GM21390 (cell line): ENCODE data around the gene AHSG.
A peak's percentile ranks its signal among the peaks of the same experiment; 100 is the strongest.

Experiments used
- ATAC-seq: cut with Tn5 transposase; IDR thresholded peaks from one replicate; pipeline ENCODE4 v1.9.1; 2021; ENCODE audit not compliant: unreplicated experiment

Gene AHSG

DNA sequence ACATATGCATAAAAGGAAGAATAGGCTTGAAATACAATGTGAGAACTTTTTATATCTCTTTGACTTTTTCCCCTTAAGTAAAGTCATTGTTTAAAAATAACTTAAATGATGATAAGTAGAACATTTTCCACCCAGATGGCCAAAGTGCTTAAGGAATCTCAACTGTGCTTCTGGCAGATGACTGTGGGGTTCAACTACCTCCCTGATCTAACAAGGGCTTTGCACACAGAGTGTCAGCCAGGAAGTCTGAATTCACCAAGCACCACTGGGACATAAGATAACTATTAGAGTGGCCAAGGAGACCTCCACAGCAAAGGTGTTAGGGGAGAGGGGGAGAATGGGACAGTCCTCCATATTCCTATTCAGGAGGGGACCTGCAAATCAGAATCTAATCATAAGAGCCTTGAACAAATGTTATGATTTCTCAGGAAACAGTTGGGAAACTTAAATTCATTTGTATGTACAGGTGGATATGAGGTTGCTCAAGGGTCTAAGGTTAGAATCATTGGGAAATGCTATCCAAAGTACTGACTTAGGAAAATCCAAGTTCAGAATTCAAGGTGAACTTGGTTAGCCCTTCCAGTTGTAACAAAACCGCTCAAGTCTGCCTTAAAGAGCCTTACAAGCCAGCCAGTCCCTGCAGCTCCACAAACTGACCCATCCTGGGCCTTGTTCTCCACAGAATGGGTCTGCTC lies 27.1 kb downstream of the AHSG start, which contains the start of gene FETUB:
Gene FETUB, plus strand, starts transcription at position 622 of the 695 bp plus-strand sequence. Its CDS starts 62 bp downstream, at position 684.
- ATAC-seq, result no peak

DNA sequence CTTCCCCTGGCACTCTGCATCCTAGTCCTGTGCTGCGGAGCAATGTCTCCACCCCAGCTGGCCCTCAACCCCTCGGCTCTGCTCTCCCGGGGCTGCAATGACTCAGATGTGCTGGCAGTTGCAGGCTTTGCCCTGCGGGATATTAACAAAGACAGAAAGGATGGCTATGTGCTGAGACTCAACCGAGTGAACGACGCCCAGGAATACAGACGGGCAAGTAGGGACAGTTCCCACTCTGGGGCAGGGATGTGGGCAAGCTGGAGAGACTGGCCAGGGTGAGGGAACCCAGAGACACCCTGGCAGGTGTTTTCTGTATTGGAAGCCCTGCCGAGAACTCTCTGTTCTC lies 27.6 kb downstream of the AHSG start:
- no peak for ATAC-seq

DNA sequence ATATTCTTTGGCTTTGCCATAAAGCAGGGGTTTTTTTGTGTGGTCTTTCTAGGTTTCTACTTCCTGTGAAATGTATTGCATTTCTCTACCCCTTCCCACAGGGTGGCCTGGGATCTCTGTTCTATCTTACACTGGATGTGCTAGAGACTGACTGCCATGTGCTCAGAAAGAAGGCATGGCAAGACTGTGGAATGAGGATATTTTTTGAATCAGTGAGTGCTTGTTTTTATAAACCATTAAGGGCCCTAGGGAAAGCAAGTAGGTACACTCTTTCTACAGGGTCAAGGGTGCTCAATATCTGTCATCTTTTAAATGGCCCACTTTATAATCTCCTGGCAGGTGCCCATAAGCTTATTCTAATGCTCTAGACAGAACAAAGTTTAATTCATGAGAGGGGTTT lies 28.1 kb downstream of the AHSG start:
- no peak for ATAC-seq

DNA sequence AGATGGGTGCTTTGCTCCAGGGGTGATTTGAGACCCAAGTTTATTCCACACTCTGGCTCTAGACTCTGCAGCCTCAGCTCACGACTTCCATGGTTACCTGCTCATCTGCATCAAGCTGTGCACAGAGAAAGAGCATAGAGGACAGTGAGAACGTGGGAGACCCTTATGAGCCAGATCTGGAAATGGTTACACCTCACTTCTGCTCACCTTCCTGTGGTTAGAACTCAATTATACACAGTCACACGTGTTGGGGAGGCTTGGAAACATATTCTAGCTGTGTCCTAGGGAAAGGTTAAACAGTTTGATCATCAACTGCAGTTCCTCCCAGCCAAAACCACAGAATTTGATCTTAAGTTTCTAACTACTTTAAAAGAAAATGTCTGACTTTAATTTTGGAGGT lies 29.2 kb downstream of the AHSG start:
- ATAC-seq, result no peak

DNA sequence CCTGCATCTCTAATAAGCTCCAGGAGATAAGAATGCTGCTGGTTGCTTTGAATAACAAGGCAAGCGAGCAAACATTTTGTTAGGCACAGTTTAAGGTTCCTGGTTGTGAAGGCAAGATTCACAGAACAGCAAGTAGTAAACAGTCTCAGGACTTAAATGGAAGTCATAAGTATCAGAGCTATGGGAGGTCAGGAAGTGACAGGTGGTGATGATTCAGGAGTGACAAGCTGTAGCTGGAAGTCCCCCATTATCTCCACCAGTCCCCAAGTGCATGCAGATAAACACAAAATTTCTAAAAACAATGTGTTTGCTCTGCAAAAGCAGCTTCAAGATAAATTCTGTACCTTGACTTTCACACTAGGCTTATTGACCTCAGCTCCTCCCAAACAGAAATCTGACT lies 30.6 kb downstream of the AHSG start:
- no peak for ATAC-seq

DNA sequence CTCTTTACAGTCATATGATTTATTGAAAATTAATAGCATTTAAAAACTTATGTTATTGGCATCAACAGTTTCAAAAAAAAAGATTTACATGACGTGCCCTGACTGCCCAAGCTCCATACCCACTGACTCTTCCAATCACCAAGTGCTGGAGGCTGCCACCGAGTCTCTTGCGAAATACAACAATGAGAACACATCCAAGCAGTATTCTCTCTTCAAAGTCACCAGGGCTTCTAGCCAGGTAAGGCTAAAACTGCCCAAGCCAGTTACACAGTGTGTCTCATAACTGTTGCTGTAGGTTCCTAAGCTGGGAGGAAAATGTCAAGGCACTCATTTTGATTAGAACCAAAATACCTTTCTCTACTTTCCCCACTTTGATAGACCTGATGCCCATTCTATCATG lies 31.8 kb downstream of the AHSG start:
- ATAC-seq, result no peak

DNA sequence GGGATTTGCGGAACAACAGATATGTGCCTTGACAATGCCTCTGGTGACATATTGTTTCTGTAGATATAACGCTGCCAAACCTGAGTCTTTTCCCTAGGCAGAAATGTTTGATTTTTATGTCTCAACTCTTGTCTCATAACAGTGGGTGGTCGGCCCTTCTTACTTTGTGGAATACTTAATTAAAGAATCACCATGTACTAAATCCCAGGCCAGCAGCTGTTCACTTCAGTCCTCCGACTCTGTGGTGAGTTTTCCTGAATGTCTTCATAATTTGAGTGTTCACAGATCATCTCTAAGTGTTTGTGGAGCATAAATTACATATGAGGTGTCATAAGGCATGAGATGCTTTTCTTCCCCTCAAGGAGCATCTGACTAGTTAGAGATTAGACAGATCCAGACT lies 33.2 kb downstream of the AHSG start:
- ATAC-seq, result no peak

DNA sequence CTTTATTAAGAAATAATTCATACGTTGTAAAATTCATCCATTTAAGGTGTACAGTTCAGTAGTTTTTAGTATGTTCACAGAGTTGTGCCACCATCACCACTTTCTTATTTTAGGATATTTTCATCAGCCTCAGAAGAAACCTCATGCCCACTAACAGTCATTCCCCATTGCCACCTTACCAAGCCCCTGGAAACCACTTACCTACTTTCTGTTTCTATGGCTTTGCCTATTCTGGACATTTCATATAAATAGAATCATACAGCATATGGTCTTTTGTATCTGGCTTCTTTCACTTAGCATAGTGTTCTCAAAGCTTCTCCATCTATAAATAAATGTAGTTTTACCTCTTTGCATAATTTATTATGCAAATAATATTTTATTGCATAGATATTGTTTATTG lies 34.0 kb downstream of the AHSG start:
- no peak for ATAC-seq

DNA sequence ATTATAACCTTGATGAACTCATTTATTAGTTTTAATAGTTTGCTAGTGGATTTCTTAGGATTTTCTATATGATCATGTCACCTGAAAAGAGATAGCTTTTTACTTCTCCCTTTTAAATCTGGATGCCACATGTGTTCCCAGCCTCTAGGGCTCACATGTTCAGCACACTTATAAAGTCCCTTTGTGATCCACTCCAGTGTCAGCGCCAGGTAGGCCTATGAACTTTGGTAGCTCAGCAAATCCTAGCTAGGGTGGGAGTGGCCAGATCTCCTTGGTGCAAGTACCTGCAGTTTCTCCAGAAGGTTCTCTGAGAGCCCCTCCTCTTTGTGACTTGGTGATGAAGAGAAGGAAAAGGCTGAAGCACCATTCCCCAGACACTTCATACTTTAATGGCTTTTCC lies 36.0 kb downstream of the AHSG start:
- no peak for ATAC-seq

DNA sequence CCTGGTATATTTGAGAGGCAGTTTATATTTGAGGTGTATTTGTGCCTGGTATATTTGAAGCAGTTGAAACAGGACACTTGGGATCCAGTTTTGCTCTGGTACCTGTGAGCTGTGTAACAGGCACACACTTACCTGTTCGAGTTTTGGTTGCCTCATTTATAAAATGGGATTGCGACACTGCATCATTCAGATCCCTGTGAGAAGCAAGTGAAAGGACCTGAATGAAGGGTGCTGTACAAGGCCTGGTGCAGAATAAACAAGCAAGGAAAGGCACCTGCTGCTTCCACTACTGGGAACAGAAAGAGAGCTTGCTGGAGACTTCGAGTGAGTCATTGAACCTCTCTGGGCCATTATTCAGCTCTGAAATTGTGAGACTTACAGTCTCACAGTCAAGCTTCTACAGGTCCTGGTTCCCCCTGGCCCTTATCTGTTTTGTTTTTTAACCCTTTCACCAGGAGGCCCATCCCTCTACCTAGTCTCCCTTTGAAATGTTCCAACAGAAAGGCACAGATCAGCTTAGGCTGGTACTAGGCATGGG lies 38.9 kb downstream of the AHSG start:
- no peak for ATAC-seq

DNA sequence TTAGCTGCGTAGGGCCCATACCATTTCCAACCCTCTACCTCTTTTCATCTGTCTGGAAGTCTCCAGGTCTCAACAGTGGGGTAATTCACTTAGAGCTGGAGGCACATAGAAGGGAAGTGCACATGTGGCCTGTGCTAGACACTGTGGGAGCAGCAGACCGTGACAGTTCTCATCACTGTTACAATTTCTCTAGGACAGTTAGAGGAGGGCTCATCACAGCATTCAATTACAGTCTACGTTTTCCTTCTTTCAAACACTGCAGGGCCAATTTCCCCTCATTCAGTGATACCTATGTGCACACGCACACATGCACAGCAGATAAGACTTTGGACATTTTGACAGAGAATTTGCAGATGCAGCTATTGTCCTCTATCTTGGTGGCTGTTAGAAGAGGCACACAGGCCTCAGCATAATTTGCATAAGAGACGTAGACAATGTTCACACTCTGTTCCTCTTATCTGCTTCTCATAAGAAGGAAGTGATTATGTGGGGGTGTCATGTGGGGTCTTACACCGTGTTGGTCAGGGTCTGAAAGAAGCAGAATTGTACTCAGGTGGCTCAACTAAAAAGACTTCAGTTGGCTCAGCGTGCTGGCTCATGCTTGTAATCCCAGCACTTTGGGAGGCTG lies 40.3 kb downstream of the AHSG start:
- ATAC-seq, result peak; percentile 97

DNA sequence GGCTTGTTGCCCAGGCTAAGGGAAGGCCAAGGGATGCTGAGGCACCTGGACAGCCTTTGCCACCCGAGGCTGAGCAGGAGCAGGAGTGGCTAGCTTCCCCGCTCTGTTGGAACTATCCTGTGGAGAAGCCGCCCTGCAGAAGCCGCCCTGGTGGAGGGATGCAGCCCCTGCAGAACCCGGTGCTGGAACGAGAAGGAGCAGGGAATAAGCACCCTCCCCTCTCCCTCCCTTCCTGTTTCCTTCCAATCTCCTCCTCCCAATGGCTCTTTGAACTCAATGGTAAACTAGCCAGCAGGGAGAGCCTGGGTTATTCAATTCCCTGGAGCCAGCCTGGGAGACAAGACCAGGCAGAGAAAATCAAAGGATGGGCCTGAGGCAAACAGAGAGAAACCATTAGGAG lies 41.1 kb downstream of the AHSG start:
- no peak for ATAC-seq

DNA sequence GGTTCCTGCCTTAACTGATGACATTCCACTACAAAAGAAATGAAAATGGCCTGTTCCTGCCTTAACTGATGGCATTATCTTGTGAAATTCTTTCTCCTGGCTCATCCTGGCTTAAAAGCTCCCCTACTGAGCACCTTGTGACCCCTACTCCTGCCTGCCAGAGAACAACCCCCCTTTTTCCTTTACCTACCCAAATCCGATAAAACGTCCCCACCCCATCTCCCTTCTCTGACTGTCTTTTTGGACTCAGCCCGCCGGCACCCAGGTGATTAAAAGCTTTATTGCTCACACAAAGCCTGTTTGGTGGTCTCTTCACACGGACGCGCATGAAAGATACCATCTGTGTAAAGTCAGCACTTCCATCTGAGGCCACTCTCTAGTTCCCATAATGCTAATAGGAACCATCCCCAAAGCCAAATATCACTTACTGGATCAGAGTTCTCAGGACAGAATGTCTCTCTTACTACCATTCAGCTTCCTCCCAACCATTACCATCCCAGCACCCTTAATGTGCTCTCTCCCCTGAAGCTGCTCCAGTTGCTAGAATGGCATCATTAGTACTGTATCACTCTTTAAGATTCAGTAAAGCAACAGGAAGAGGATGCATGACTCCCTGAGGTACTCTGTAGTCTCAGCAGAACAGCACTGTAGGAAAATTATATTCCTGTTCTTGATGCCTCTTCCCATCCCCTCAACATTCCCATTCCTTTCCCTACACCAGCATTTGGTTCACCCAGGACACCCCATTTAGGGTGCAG lies 50.7 kb downstream of the AHSG start:
- ATAC-seq, result no peak

DNA sequence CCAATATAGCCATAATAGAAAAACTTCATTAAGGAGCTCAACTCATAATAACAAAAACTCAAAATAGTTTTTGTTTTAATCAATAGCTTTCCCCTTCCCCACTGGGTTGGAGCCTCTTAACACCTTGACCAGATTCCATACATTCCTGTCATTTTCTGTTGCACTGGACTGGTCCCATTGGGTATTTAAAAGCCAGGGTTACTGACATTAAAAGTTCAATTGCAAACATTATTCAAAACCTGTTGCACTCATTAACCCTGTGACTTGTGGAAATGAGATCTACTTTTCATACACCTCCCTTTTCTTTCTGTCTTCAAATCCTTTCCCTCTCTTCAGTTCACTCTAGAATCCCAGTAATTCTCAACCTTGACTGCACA lies 51.2 kb downstream of the AHSG start:
- no peak for ATAC-seq

DNA sequence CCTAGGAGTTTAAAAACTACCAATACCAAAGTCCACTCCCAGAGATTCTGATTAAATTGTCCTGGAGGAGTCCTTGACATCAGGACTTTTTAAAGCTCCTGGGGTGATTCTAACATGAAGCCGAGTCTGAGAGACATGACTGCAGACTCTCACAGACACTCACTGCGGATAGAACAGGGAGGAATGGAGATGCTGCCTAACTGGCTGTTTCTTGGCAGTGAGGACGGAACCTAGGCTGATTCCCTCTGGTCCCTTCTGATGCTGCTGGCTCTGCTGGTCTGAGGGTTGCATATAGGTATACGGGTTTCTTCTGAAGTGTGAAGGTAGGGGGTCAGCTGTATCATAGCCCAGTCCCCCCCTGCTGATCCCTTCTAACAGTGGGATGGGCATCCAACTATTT lies 51.6 kb downstream of the AHSG start:
- no peak for ATAC-seq

DNA sequence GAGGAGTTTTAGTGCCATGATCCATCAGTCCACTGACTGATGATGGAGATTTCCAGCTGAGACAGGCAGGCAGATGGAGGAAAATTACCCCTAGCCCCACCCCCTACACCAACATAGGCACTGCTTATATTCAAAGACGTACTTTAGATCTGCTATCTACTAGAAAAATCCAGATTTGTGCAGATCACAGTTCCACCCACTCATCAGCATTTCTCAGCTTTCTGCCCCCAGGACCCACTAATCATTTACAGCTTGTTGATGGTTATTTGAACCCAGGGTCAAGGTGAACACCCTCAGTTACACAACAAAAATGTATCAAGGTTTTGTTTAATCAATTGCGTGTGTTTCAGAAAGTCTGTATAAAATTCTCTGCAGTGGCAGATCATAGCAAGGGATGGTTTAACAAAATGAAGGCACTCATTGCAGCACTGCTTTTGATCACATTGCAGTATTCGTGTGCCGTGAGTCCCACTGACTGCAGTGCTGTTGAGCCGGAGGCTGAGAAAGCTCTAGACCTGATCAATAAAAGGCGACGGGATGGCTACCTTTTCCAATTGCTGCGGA lies 52.8 kb downstream of the AHSG start, which contains the start of gene HRG:
Gene HRG, plus strand, starts transcription at position 390 of the 564 bp plus-strand sequence. Its CDS starts 18 bp downstream, at position 408.
- ATAC-seq, result no peak

DNA sequence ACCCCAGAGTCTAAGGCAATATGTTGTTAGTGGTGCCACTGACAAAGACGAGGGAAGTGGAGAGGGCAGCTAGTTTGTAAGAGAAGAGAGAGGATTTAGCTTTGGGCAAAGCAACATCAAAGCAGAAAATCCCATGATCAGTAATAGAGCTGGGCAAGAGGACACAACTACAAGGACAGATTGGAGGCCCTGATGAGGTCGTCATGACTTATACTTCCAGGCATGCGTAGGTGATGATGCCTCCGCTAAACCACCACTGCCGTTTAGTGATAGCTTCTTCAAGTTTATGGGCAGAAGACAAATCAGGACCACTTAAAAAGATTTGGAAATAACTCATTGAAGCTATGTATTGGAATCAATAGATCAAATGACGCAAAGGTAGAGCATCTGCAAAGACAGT lies 55.6 kb downstream of the AHSG start:
- no peak for ATAC-seq

DNA sequence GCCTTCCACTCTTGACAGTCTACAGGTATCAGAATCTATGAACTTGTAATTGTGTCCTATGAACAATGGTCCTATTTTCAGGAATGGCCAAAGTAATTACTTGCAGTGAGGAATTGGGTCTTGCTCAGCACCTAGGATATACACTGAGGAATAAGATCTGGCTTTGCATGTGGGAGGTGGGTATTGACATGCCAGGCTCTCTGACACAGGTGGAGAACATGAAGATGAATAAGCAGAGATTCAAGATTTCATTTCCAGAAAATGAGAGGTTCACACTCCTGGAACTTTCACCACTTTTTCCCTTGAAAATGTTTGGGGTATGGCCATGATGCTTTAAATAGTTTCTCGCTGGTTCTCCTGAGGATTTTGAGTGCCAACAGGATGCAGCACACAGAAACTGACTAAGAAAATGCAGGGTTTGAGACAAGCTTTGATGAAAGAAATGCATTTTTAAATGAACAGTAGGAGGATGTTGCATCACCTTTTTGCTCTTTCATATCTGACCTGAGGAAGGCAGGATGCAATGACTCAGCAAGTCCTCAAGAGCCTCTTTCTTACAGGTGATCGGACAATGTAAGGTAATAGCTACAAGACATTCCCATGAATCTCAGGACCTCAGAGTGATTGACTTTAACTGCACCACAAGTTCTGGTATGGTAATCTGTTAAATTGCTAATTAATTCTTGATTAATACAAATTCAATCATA lies 56.7 kb downstream of the AHSG start:
- ATAC-seq, result no peak

DNA sequence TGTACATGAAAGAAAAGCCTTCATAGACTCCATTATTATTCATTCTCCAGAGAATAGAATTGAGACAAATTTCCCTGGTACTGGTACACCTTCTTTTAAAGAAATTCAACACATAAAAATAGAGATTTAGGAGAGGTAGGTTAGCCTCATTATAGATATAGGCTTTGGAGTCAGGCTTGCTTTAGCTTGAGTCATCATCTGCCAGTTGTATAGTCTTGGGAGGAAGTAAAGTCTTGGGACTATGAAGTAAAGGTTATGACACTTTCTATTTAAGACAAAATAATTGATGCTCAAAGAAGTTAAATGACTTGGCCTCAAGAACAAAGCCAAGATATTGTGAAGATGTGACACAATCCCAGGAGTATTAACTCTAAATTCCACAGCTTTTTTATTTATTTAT lies 57.3 kb downstream of the AHSG start:
- no peak for ATAC-seq
